Suppressor macrophage treated with lipopolysaccharide for 4 hours (primary cell): Measurements from ENCODE around the gene CRACR2B.
A peak's percentile ranks its signal among the peaks of the same experiment; 100 is the strongest.

Source experiments
- DNase-seq: peaks from one replicate; pipeline ENCODE4 v3.0.0-alpha.2; 2020

CRACR2B gene

DNA sequence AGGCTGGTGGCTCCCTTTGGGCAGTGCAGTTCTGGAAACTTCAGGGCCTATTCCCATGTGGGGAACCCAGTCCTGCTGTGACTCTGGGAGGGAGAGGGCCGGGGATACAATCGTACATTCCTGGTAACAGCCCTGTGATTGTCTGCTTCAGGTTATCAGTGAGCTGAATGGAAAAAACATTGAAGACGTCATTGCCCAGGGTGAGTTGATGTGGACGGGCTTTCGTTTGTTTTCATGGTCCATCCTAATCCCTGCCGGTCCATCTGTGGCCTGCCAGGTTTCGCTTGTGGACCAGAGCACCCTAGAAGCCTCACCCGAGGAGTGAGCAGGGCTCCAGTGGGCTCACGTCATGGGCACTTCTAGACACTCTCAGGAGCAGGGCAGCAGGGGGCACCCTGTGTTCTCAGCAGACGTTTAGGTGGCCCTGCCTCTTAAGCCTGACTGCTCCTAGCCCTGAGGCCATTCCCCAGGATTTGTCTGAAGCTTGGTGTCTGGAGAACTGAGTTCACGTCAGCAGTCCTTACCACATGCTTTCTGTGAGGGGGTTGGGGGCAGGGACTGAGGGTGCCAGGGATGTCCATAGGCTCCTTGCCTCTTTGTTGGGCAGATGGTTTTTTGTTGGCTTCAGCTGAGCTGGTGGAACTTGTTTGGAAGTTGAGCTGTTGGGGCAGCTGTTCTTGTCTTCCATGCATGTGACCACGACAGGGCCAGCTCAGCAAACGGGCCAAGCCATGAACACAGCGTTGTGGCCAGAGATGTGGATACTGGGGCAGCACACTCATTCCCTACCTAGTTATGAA is 16.1 kb upstream of the CRACR2B start:
- DNase-seq = no peak

DNA sequence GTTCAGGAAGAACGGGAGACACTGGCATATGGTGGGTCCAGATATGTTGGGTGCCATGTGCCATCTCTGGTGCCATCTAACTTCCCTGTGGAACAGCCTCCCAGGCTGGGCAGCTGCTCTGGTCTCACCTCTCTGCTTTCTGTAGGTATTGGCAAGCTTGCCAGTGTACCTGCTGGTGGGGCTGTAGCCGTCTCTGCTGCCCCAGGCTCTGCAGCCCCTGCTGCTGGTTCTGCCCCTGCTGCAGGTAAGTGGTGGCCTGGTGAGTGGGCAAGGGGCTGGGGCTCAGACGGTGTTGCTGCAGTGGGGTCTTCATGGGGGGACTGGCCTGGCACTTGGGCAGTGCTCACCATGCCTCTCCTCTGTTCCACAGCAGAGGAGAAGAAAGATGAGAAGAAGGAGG is 15.3 kb upstream of the CRACR2B start:
- DNase-seq = no peak

DNA sequence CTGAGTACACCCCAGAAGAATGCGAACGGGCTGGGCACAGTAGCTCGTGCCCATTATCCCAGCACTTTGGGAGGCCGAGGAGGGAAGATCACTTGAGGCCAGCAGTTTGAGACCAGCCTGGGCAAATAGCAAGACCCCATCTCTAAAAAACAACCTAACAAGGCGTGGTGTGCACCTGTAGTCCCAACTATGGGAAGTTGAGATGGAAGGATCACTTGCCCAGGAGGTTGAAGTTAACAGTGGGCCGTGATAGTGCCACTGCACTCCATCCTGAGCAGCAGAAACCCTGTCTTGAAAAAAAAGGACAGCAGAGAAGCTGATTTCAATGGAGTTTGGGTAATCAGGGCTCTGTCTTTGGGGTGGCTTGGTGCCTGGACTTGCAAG is 14.7 kb upstream of the CRACR2B start:
- no peak for DNase-seq

DNA sequence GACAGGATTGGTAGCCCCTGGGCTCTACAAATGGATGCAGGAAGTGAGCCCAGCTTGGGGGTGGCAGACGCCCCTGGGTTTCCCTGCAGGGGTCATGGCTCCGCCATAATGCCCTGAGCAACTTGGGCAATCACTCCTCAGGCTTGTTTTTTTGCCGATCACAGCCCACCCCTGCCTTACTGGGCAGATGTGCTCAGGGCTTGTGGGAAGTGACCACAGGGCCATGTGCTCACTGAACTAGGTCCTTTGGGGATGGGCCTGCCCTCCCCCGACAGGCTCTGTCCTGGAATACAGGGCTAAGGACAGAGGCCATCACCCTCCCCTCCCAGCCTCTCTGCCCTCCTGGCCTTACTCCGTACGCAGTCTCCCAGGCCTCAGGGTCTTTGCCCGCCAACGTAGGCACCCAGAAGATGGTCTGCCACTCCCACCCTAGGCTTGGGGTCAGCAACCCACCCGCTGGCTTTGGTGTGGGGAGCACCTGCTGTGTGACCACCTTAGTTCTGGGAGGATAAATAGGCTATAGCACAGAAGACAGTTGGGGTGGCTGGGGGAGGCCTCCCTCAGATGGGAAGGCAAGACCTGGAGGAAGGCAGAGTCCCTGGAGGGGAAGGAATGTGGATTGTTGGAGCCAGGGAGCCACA is 14.1 kb upstream of the CRACR2B start:
- DNase-seq = no peak

DNA sequence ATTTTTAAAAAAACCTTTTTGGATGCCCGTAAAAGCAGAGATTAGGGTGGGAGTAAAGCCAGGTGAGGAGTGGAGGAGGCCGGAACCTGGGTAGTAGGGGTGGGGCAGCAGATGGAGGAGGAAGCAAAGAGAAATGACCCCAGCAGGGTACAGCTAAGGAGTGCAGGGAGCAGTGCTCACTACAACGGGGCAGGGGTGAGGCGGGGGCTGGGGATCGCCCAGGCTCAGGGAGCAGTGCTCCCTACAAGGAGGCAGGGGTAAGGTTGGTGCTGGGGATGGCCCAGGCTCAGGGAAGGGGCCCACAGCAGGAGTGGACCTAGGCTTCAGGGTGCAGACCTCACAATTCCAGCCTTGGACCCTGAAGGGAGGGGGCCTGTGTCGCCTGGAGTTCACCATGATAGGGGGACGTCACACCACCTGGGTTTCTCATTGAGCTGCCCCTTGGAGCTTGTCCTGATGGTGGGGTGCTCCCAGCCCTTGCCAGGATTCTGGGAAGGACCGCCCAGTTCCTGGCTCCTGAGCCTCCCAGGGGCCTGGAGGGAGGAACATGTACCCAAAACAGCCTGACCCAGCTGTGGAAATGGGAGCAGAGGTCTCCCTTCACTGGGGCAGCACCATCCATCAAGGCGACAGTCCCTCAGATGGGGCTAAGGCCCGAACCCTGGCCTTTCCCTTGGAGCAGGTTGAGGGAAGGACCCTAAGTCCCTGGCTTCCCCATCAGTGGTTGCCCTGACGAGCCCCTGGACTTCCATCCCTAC is 11.9 kb upstream of the CRACR2B start:
- no peak for DNase-seq

DNA sequence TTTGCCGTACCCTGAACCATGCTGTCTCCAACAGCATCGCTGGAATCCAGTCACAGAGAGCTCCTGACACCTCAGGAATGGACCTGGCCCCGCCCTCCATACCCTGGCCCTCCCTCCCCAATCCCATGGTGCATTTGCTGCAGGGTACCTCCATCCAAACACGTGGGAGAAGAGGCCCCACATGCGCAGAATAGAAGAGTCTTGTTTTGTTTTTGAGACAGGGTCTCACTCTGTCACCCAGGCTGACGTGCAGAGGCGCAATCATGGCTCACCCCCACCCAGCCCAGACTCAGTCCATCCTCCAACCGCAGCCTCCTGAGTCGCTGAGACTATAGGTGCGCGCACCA is 11.3 kb upstream of the CRACR2B start:
- no peak for DNase-seq

DNA sequence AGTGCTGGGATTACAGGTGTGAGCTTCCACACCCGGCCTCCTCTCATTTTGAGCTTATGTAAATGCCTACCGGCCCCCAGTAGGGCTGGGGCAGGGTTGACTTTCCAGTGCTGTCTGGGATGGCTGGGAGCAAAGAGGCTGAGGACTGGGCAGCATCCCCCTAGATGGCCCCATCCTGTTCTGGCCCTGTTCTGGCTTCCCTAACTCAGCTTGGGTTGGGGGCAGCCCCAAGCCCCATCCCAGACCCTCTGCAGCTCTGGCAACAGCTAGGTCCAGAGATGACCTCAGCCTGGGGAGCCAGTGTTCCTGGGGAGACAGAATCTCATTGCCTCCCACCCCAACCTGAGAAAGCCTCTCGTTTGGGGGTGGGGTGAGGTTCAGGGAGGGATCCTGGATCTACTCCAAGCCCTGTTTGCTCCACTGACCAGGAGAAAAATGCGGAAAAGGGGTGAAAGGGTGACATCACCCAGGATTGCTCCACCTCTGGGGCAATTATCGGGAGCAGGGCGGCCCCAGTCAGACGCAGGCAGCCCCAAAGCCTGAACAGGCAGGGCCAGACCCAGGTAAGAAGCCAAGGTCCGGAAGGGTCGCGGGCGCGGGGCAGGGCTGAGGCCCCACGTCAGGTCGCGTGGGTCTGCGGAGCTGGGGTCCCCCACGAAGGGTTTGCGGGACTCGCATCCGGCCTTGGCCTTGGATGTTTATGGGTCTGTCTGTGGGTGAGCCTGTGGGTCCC is 9.2 kb upstream of the CRACR2B start, which contains the start of gene PNPLA2:
TSS of gene PNPLA2 (plus strand) at position 519 of the 733 bp plus-strand sequence. CDS start 805 bp downstream, outside the sequence.
- no peak for DNase-seq

DNA sequence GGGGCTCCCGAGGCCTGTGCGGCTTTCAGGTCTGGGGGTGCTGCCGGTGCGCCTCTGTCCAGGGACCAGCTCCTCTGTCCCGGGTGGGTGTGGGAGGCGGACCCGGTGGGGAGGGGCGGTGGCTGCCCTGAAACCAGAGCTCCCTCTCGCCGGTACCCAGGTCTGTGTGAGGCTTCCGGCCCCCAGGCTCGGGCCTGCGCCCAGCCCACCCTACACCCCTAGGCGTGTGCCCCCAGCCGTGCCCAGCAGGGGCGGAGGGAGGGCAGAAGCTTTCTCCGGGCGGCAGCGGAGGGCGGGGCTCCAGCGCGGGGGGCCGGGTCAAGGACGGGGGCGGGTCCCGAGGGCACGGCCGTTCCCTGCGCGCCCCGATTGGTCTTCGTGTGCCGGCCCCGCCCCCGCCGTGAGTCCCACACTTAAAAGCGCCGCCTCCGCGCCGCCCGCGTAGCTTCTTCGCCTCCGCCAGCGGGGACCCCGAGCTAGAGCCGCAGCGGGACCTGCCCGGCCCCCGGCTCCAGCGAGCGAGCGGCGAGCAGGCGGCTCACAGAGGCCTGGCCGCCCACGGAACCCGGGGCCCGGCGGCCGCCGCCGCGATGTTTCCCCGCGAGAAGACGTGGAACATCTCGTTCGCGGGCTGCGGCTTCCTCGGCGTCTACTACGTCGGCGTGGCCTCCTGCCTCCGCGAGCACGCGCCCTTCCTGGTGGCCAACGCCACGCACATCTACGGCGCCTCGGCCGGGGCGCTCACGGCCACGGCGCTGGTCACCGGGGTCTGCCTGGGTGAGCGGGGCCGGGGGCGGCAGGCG is 8.4 kb upstream of the CRACR2B start:
- DNase-seq = peak; percentile 96

DNA sequence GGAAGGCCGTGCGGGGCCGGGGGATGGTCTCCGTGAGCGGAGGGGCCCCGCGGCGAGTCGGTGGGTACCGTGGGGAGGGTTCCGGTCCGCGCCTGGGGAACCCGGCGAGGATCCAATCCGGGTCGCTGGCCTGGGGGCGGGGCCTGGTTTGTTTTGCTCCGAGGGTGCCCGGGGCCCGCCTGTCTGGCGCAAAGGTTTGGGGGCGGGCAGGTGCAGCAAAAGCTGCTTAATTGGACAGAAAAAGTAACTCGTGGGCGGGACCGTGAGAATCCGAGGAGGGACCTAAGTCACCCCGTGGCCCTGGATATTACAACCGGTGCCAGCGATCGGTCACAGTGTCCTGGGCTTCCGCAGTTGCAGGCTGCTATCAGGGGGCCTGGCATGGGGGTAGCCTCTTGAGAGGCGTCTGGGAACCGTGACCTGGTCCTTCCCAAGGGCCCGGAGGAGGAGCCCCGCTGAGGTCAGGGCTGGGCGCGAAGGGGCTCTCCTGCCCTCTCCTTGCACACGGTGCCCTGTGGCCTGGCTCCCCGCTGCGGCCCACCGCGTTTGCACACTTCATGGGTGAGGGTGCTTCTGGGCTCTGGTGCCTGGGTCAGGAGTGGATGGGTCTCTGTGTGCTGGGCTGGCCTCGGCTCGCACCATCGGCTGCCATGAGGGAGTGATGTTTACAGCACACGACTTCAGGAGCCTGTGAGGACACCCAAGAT is 7.6 kb upstream of the CRACR2B start:
- peak; percentile 70 for DNase-seq

DNA sequence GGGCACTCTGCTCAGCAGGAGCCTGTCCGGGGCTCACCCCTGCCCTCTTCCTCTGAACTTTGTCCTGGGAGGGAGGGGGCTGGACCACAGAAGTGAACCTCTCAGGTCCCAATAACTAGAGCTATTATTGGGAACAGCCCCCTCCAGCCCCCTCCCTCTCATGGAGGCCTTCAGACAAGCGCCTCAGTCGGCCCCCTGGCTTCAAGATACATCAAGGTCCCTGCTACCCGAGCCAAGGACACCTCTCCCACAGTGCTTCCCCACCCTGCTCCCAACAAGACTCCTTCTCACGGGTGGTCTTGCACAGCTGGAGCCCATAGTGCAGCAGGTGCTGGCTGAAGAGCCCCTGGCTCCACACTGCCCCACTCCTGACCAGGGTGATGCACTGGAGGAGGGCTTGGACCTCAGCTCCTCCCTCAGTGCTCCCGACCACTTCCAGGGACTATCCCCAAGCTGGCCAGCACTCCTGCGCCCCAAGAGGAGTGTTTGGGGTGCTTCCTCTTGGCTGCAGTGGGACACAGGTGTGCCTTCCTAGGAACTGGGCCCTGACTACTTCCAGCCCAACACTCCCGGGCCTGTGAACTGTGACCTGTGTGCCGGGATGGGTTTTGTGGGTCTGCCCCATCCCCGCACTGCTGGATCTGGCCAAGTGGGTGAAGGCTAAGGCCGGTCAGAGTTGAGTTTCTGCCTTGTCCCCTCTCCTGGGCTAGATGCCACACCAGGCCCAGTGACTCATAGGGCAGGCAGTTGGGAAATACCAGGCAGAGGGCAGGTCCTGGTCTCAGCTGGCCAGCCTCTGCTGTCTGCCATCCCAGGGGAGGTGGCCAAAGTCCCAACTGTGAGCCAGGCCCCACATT is 6.8 kb upstream of the CRACR2B start:
- DNase-seq = peak; percentile 88

DNA sequence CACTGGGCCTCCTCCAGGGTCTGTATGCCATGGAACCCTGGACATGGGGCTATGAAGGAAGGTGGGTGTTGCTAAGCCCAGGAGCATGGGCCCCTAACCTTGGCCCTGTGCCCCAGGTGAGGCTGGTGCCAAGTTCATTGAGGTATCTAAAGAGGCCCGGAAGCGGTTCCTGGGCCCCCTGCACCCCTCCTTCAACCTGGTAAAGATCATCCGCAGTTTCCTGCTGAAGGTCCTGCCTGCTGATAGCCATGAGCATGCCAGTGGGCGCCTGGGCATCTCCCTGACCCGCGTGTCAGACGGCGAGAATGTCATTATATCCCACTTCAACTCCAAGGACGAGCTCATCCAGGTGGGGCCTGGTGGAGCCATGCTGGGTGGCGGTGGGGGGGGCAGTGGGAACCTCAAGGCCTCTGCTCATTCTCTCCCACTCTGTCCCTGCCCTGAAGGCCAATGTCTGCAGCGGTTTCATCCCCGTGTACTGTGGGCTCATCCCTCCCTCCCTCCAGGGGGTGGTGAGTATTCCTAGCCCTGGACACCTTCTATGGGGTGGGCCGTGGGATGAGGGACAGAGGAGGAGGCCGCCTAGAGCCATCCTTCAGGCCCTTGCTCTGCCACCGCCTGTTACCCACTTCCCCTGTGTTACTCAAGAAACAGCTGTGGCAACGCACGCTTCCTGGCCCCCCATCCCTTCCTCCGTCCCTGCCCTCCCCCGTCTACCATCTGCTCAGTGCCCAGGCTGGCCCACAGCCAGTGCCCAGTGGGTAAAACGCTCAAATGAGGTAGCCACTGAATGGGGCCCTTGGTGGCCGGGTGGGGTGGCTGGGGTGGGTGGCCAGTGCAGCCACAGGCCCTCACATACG is 6.0 kb upstream of the CRACR2B start:
- peak; percentile 61 for DNase-seq

DNA sequence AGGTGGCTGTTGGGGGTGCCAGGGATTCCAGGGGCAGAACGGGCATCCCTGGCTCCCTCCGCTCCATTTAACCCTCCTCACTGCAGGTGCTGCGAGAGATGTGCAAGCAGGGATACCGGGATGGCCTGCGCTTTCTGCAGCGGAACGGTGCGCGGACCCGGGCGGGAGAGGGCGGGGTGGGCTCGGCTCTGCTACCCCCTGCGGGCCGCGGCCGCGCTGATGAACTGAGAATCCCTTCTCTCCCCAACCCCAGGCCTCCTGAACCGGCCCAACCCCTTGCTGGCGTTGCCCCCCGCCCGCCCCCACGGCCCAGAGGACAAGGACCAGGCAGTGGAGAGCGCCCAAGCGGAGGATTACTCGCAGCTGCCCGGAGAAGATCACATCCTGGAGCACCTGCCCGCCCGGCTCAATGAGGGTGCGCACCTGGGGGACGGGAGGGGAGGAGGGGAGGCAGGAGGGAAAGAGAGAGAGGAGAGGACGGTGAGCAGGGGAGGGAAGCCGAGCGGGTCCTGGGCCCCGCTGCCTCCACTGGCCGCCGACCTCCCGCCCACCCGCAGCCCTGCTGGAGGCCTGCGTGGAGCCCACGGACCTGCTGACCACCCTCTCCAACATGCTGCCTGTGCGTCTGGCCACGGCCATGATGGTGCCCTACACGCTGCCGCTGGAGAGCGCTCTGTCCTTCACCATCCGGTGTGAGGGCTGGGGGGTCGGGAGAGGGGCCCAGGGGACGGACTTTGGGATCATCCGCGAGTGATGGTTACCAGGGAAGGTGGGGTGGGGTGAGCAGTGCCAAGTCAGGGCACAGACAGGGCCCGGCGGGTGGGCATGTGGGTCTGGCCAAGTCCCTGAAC is 4.1 kb upstream of the CRACR2B start:
- DNase-seq = no peak

DNA sequence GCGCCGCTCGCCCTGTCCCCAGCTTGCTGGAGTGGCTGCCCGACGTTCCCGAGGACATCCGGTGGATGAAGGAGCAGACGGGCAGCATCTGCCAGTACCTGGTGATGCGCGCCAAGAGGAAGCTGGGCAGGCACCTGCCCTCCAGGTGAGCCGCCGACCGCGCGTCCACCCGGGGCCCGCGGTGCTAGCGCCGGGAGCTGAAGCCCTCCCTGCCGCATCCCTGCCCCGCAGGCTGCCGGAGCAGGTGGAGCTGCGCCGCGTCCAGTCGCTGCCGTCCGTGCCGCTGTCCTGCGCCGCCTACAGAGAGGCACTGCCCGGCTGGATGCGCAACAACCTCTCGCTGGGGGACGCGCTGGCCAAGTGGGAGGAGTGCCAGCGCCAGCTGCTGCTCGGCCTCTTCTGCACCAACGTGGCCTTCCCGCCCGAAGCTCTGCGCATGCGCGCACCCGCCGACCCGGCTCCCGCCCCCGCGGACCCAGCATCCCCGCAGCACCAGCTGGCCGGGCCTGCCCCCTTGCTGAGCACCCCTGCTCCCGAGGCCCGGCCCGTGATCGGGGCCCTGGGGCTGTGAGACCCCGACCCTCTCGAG is 3.3 kb upstream of the CRACR2B start:
- DNase-seq = no peak

DNA sequence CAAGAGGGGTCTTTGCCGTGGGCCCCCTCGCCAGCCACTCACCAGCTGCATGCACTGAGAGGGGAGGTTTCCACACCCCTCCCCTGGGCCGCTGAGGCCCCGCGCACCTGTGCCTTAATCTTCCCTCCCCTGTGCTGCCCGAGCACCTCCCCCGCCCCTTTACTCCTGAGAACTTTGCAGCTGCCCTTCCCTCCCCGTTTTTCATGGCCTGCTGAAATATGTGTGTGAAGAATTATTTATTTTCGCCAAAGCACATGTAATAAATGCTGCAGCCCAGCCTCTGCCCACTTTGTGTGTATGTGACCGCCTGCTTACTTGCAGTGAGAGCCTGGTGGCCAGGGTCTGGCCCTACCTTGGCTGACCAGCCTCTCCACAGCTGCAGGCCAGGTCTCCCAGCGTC is 2.8 kb upstream of the CRACR2B start:
- DNase-seq = no peak

DNA sequence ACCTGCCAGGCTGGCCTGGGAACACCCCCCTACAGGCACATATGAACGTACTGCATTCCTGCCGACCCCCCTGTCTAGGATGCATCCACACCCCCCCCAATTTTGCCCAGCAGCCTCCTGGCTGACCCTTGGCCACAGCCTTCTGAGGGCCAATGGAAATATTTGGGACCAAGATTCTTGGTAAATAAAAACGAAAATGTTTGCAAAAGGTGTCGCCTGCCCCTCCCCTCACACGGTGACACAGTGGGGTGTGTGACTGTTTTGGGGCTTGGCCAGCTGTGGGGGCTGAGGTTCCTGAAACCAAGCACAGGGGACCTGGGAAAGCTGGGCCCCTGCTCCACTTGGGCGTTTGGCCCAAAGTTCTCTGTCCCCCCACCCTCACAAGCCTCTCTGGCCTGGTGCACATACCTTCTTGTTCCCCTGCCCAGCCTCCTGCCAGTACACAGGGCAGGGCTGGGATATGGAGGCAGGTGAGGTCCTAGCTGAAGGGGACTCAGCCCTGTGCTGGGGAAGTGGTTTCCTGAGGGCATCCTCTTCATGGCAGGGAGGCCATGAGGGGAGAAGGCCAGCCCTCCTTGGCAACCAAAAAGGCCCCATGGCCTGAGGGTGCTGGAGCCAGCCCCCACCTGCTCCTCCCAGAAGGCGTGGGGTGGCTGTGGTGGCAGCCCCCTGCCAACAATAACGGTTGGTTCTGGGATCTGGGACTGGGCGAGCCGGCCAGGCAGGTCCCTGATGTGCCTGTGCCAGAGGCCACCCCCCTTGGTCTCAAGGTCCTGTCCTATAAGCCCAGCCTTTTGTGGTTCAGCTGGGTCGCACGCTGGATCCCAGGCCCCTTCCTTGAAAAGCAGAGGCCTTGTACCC is 2.1 kb upstream of the CRACR2B start:
- no peak for DNase-seq

DNA sequence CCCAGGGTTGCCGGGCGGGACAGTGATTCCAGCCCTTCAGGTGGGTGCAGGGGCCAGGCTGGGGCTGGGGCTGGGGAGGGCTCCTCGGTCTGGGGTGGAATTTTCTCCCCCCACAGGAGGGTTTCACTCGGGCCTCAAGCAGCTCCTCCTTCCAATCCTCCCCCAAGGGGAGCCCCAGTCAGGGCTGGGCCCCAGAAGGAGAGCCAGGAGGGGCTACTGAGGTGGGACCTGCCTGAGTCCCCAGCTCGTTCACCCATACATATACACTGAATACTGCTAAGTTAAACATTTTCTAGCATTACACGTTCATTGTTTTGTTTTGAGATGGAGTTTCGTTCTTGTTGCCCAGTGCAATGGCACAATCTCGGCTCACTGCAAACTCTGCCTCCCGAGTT is 1.5 kb upstream of the CRACR2B start:
- DNase-seq = no peak

DNA sequence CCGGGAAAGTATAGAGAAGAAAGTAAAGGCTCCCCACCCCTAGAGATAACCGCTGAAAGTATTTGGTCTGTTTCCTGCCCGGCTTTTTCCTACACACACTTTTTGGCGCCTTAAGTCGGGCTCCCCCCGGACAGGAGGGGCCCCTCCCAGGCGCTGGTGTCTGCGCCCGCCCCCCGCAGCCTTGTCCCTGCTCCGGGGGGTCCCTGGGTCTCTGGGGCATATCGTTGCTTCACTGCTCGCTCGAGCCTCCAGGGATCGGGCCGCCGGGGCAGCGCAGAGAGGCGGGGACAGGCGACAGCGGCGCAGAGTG is 928 bp upstream of the CRACR2B start:
- DNase-seq = no peak
